MCF 10A (cell line): ENCODE data around the gene KAT2A. TPM values are rescaled to one million over a fixed set of nuclear protein-coding genes. Genes with fewer than 3 reads are reported as not detected.
A peak's percentile ranks its signal among the peaks of the same experiment; 100 is the strongest.

ENCODE experiments used
- BruUV-seq: library from RNA; stranded (reverse); fragments of 400-500 nt; replicated peaks from 2 replicates; lab custom pipeline; 2021; lab: Mats Ljungman, UMichigan
- CTCF ChIA-PET: fragments of 300-600 bp; sonication (Branson Sonifier 250); formaldehyde crosslinking; extraction: SDS; loops from one replicate; lab custom pipeline; 2021; ENCODE audit warnings: antibody characterized with exemption, inconsistent platforms; lab: Yijun Ruan, JAX
- POLR2A ChIA-PET: fragments of 300-600, 350-650 bp; sonication (Branson Sonifier 250); formaldehyde crosslinking; extraction: SDS; loops from one replicate; lab custom pipeline; 2020; ENCODE audit warnings: antibody characterized with exemption, inconsistent platforms; lab: Yijun Ruan, JAX
- DNase-seq: peaks from one replicate; pipeline ENCODE4 v3.0.0-alpha.2; 2018; ENCODE audit not compliant: unreplicated experiment
- H3K27ac Mint-ChIP-seq: one replicate; pipeline ENCODE4 v1.8.0; 2022; ENCODE audit warnings: mild to moderate bottlenecking, low read depth, mixed read lengths; ENCODE audit not compliant: unreplicated experiment
- H3K27me3 Mint-ChIP-seq: one replicate; pipeline ENCODE4 v1.8.0; 2022; ENCODE audit warnings: mixed read lengths; ENCODE audit not compliant: insufficient read depth, unreplicated experiment
- H3K36me3 Mint-ChIP-seq: one replicate; pipeline ENCODE4 v1.8.0; 2022; ENCODE audit warnings: mild to moderate bottlenecking, moderate library complexity, mixed read lengths; ENCODE audit not compliant: insufficient read depth, unreplicated experiment
- H3K4me1 Mint-ChIP-seq: one replicate; pipeline ENCODE4 v1.8.0; 2022; ENCODE audit warnings: mixed read lengths; ENCODE audit not compliant: insufficient read depth, unreplicated experiment
- H3K4me3 Mint-ChIP-seq: one replicate; pipeline ENCODE4 v1.8.0; 2022; ENCODE audit warnings: mild to moderate bottlenecking, moderate library complexity, mixed read lengths; ENCODE audit not compliant: unreplicated experiment
- H3K9me3 Mint-ChIP-seq: one replicate; pipeline ENCODE4 v1.8.0; 2022; ENCODE audit warnings: mixed read lengths; ENCODE audit not compliant: unreplicated experiment
- intact Hi-C: fragments of 100-400 bp; cut with micrococcal nuclease; formaldehyde crosslinking; loops from 2 replicates; pipeline ENCODE4 v1.14.1; 2022
- total RNA-seq: library from RNA; stranded (reverse); gene quantifications from 2 replicates; pipeline ENCODE4 v1.2.3, GENCODE V29; 2022
- TF ChIP-seq, protein P1 (sequence below): fragments of 200-600 bp; IDR thresholded peaks from one replicate; pipeline ENCODE4 v1.8.0; 2022; ENCODE audit warnings: antibody characterized with exemption, mild to moderate bottlenecking; ENCODE audit not compliant: unreplicated experiment

The KAT2A gene
- total RNA-seq, 1 experiment from 2014 or later: 44.6 TPM

DNA sequence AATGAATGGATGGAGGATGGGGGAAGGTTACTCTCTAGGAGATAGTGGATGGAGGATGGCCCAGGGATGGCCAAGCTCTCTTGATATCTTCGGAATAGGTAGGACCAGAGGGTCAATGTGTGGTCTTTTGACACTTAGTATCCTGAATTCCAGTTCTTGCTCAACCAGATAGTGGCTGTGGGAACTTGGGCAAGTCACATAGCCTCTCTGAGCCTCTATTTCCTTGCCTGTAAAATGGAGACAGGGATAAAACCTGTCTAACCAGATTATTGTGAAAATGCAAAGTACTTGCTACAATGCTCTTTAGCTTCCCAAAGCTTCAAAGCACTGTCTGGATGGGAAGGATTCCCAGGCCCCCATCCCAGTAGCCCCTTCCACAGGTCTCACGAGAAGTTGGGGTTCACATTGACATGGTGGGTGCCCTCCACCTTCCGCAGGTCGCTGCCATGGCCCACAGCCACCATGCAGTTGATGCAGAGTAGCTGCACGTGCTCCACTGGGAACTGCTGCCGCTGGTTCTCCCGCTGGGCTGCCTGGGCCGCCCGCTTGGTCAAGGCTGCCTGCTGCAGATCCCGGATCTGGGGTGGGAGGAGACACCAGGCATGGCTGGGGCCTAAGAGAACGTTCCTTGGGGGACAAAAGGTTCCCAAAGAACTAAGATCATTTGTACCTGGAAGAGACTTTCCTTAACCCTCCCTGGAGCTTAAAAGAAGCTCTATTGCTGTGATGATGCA is 17.8 kb downstream of the KAT2A start:
- TF ChIP-seq, protein P1, sequence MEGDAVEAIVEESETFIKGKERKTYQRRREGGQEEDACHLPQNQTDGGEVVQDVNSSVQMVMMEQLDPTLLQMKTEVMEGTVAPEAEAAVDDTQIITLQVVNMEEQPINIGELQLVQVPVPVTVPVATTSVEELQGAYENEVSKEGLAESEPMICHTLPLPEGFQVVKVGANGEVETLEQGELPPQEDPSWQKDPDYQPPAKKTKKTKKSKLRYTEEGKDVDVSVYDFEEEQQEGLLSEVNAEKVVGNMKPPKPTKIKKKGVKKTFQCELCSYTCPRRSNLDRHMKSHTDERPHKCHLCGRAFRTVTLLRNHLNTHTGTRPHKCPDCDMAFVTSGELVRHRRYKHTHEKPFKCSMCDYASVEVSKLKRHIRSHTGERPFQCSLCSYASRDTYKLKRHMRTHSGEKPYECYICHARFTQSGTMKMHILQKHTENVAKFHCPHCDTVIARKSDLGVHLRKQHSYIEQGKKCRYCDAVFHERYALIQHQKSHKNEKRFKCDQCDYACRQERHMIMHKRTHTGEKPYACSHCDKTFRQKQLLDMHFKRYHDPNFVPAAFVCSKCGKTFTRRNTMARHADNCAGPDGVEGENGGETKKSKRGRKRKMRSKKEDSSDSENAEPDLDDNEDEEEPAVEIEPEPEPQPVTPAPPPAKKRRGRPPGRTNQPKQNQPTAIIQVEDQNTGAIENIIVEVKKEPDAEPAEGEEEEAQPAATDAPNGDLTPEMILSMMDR: no peak
- no peak for DNase-seq
- H3K4me1 Mint-ChIP-seq: no peaks in the 10 kb centered on the region
- no peaks in the 10 kb centered on the region for H3K9me3 Mint-ChIP-seq
- no peak overlapping the region for H3K4me3 Mint-ChIP-seq
- no TSS peak for BruUV-seq
- no peaks in the 10 kb centered on the region for H3K27me3 Mint-ChIP-seq
- ChIA-PET POLR2A (interaction anchor here (0.6 to 1.3 kb wide), 3 partner anchors 9 to 226 kb away, joined by 3 to 6 read pairs (median 5); partner anchors contain the start of gene DHX58), CTCF (interaction anchor here (0.6 to 1.4 kb wide), 4 partner anchors 36 to 141 kb away, joined by 3 to 6 read pairs (median 4); no protein-coding TSS in a partner anchor)
- H3K27ac Mint-ChIP-seq: no peak overlapping the region
- no peaks in the 10 kb centered on the region for H3K36me3 Mint-ChIP-seq
- intact Hi-C loops: no loop called here

DNA sequence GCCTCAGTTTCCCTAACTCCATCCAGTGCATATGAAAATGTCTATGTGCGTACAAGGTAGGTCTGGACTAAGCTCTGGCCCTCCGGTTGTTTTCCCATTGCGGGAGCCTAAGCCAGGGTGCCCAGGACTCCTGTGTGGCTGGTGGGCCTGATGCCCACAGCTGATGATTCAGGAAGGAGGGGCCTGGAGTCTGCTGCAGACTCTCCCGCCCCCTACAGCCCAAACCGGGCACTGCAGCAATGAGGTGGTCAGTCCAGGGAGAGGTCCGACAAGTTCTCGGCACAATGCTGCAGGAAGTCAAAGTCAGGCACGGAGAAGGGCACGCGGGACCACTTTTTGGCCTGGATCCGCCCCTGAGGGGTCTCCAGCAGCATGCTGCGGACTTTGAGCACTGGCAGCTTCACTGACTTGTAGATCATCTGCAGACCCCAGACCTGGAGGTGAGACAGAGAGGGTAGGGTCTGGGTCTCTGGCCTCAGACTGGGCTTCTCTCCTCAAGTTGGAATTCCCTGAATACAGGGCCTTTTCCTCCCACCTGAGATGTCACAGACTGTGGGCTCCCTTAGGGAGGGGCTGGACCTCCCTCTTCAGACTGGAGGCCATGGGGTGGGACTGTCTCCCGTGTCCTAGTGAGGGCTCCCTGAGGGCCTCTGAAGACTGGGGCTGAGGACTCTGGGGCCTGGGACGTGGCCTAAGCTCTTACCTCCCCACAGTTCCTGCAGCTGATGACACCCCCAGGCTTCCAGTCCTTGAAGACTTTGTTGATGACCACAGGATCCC is 19.5 kb downstream of the KAT2A start:
- POLR2A ChIA-PET: interaction anchor here (0.9 to 1.2 kb wide), 2 partner anchors 10 to 85 kb away, joined by 3 to 6 read pairs; partner anchors contain the start of gene DNAJC7
- Mint-ChIP-seq H3K4me3 (no peak overlapping the region), H3K27ac (no peak overlapping the region), H3K36me3 (no peaks in the 10 kb centered on the region), H3K9me3 (no peaks in the 10 kb centered on the region), H3K27me3 (no peaks in the 10 kb centered on the region), H3K4me1 (no peaks in the 10 kb centered on the region)
- CTCF ChIA-PET: interaction anchor here (0.6 to 1.8 kb wide), 6 partner anchors 8 to 92 kb away, joined by 3 to 9 read pairs (median 4); no protein-coding TSS in a partner anchor
- peak; percentile 69 for DNase-seq
- intact Hi-C loops: loop anchor here (1.0 kb wide), 3 partner anchors 34 to 138 kb away; no protein-coding TSS in a partner anchor
- TF ChIP-seq, protein P1: peak; percentile 90
- no TSS peak for BruUV-seq

DNA sequence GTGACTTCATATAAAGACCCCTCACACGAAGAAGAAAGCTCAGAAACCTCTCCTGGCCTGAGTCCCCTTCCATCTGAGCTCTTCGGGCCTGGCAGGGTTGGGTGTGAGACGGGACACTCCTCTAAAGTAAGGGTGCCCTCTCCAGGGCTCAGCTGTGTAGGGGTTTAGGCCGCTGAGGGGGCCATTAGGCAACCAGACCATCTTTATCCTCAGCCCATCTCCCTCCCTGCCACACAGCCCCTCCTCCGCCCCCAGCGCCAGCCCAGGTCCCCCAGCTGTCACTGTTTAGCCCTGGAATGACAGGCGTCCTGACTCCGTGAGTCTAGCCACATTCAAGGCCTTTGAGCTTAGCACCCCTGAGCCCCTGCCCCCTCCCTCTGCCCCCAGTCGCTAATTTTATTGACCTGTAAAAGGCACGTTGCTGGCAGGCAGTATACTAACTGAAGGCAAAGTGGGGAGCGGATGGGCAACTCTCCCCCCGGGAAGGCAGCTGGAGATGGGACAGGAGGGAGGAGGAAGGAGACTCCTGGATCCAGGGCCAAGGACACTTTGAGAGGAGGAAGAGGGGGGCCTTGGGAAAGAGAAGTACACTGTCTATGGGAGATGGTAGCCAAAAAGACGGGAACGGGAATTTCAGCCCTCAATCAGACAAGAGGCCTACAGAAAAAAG is 22.3 kb downstream of the KAT2A start:
- CTCF ChIA-PET: interaction anchor here (0.6 kb wide), 2 partner anchors 60 to 178 kb away, joined by 3 read pairs; no protein-coding TSS in a partner anchor
- Mint-ChIP-seq H3K36me3 (no peaks in the 10 kb centered on the region), H3K27ac (no peak overlapping the region), H3K4me3 (no peak overlapping the region), H3K4me1 (no peaks in the 10 kb centered on the region), H3K27me3 (no peaks in the 10 kb centered on the region), H3K9me3 (no peaks in the 10 kb centered on the region)
- no TSS peak for BruUV-seq
- TF ChIP-seq, protein P1: no peak
- intact Hi-C loops: no loop called here
- POLR2A ChIA-PET: no interaction called here
- no peak for DNase-seq
